HEK293 (cell line): ENCODE measurements around the gene DCLRE1C.

Source experiments
- CTCF ChIP-seq: fragments of 450-650 bp; formaldehyde crosslinking; IDR thresholded peaks from 2 replicates; pipeline ENCODE4 v1.5.1; 2016; ENCODE audit warnings: missing biosample characterization, missing genetic modification characterization
- ZNF629 ChIP-seq: fragments of 450-650 bp; formaldehyde crosslinking; IDR thresholded peaks from 2 replicates; pipeline ENCODE4 v1.5.1; 2017; ENCODE audit warnings: missing biosample characterization, missing genetic modification characterization
- ZNF830 ChIP-seq: fragments of 450-650 bp; IDR thresholded peaks from 2 replicates; pipeline ENCODE4 v1.5.0; 2018; ENCODE audit warnings: missing biosample characterization, missing genetic modification characterization, low read depth, mild to moderate bottlenecking, moderate library complexity

DNA sequence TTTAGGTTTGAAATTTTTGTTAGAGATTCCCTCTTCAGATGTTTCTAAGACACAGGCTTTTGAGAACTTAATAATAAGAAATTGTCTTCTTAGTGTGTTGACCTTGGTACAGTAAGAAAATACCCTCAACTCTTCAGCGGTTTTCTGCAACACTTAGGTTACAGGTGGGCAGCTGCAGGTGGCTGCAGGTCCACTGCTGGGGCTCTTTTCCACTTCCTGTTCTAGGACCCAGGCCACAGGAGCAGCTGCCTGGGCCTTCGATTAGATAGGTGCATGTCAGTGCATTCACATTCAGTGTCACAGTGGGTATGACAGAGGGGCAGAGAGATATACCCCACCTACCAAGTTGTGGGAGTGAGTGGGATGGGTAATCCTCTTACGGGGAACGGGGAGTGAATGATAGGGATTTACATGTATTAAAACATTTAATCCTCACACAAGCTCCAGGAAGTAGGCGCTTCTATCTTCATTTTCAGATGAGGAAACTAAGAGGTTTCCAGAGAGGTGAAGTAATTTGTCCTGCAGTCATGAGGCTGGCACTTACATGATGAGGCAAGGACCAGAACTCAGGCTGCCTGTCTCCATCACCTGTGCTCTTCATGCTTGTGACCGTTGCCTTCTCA lies 95.4 kb downstream of the DCLRE1C start:
- TF ChIP-seq CTCF, result no peak
- TF ChIP-seq ZNF629 (tag by site-specific recombination), result no peak
- TF ChIP-seq ZNF830 (tag by site-specific recombination), result no peak
